Embryonic facial prominence (tissue), 1 donor: ENCODE results near the gene GNPDA2.
A peak's percentile ranks its signal among the peaks of the same experiment; 100 is the strongest.

Source experiments
- DNase-seq: peaks from one replicate; pipeline ENCODE4 v3.0.0-alpha.2; 2016; ENCODE audit errors: extremely low spot score

GNPDA2 gene

DNA sequence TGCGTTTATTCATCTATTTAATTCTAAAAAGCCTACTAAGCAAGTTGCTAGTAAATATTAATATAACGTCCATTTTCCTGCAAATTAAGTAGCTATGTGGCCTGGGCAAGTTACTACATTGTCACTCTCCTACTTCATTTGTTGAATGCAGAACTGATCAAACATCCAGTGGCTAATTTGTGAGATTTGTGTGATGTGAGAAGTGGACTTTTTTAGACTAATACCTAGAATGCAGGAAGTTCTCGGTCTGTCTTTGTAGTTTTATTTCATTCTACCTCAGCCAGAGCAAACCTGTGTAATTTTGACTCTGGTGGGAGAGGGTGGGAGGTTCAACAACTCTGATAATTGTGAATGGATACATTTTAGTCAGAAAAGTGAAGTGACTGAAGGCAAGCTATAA lies 47.3 kb downstream of the GNPDA2 start:
- no peak for DNase-seq

DNA sequence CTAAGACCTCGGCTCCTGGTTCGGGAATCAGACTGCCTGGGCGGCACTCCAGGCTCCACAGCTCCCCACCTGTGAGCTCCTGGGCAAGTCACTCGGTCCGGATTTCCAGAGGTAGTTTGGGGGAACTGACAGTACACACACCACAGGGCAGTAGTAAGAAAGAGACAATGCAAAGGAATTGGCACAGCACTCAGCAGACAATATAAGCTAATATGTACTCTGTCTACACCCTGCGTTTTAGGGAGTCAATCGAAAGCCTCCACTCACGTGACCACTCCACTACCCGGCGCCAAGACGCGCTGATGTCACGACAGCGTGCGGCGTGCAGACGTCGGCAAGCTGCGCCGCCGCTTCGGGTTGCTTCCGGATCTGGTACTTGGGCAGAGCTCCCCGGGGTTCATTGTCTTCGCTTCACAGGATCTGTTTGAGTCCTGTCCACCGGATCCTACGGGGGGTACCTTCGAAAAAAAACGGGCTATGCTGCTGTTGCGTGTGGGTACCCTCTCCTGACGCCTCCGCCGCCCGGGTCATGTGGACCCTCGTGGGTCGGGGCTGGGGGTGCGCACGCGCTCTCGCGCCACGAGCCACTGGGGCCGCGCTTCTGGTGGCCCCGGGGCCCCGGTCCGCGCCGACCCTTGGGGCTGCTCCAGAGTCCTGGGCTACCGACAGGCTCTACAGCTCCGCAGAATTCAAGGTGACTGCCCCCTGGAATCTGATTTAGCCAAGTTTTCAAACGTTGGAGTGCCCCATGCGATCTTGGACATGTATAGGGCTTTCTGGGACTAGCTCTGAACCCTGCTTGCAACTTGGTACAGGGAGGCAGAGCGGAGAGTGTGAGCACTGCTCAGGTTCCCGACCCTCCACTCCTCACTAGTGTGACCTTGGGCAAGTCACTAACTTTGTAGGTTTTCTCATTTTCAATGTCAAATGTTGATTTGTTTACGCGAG lies 48.0 kb downstream of the GNPDA2 start, which contains the start of gene GUF1:
GUF1 (plus strand) TSS at position 327 of the 948 bp plus-strand sequence; CDS start at position 530, 203 bp downstream.
- DNase-seq, result peak; percentile 80

DNA sequence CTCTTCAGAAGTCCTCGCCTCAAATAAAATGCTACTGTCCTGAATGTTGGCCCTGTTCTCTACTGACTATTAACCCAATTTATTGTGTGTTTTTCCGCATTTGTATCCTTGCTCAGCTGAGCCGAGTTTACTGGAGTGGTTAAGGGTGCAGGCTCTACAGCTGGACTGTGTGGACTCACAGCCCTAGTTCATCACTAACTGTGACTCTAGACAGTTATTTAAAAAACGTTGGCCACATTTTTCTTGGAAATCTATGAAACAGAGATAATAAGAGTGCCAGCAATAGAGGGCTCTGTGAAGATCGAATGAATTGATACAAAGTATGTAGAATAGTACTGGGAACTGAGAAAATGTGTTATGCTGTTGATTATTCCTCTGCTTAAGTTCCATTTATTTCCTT lies 51.0 kb downstream of the GNPDA2 start:
- no peak for DNase-seq

DNA sequence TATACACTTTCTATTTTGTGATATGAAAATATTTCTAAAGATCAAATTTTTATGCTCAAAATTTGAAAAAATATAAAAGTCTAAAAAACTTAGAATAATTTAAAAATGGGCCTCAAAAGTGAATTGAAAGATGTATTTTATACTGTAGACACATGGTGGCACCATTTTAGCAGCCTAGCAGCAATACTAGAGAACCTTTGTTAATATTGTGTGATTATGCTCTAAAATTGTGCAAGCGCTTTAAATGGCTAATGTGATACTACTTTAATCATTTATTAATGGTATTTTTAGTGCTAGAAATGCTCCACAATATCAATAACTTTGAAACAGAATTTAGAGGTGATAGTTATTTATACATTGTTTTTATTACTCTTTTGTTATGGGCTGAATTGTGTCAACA lies 51.9 kb downstream of the GNPDA2 start:
- no peak for DNase-seq

DNA sequence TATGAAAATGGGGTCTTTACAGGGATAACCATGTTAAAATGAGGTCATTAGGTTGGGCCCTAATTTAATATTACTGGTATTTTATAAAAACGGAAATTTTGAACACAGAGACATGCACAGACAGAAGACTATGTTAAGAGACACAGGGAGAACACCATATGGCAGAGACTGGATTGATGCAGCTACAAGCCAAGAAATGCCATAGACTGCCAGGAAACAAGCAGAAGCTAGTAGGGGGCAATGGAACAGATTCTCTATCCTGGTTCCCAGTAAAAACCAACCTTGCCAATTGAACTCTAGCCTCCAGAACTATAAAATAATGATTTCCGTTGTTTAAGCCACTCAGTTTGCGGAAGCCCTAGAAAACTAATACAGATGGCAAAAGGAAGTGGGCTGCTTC lies 54.7 kb downstream of the GNPDA2 start:
- DNase-seq, result no peak

DNA sequence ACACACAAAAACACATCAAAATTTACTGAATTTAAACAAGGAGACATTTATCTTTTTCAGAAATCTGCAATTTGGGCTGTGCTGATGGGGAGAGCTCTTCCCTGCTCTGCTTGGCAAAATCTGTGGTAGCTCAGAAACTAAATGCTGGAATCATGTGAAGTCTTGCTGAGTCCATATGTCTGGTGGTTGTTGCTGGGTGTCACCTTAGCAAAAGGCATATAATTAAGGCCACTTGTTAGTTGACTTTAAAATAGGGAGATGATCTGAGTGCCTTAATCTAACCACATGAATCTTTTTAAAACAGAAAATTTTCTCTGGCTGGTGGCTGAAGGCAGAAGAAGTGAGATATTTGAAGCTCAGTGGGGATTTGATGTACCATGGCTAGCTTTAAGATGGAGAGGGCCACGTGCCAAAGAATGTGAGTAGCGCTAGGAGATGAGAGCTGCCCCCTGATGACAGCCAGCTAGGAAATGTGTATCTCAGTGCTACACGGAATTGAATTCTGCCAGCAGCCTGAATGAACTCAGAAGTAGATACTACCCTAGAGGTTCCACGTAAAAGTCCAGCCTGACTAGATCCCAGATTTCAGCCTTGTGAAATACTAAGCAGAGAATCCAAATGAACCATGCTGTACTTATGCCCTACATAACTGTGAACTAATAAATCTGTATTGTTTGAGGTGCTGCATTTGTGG lies 55.7 kb downstream of the GNPDA2 start:
- DNase-seq, result no peak

DNA sequence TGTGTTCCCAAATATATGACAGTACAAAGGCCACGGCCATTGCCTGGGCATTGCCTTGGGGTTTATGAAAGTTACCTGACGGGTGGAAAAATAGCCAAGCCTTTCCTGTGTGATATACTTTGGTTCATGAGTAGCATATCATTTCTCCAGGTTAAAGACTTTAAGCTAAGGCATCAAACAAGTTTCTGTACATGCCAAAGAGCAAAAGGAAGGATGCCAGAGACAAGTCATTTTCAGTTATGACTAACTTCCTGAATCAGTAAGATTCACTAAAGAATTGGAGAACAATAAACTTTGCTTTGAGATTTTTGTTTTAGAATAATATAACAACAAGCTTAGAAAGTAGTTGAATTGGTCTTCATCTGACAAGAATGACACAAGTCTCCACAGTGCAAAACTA lies 57.8 kb downstream of the GNPDA2 start:
- no peak for DNase-seq

DNA sequence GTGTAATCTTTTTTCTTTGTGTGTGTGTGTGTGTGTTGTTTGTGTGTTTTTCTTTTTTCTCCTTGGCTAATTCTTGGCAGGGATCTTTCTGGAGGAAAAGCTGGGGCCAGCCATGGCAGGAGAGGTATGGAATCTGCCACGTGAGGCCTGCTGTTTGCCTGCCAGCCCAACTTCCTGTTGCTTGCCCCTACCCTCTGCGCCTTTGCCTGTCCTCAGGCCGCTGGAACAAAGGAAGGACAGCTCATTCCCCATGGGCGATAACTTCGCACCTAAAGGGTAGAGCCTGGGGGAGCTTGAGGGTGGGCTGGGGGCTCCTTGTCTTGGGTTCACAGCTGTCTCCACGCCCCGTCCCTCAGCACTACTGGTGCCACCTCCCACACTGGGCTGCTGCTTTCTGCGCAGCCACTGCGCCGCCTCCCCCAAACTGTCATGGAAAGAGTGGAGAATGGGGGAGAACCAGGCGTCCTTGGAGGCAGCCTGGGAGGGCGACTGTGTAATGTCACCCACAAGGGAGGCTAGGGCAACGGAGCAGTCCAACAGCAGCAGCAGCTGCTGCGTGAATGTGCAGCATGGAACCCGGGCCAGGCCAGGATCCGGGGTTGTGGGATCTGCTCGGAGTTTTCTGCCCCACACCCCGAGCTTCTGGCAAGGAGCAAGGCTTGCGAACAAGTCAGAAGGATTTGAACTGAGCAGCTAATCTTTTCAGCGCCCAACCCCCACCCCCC lies 62.7 kb downstream of the GNPDA2 start:
- no peak for DNase-seq

DNA sequence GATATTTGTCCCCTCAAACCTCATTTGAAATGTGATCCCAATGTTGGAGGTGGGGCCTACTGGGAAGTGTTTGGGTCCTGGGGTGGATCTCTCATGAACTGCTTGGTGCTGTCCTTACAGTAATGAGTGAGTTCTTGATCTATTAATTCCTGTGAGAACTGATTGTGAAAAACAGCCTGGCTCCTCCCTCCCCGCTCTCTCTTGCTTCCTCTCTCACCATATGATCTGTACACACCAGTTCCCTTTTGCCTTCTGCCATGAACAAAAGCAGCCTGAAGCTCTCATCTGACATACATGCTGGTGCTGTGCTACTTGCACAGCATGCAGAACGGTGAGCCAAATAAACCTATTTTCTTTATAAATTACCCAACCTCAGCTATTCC lies 63.7 kb downstream of the GNPDA2 start:
- no peak for DNase-seq

DNA sequence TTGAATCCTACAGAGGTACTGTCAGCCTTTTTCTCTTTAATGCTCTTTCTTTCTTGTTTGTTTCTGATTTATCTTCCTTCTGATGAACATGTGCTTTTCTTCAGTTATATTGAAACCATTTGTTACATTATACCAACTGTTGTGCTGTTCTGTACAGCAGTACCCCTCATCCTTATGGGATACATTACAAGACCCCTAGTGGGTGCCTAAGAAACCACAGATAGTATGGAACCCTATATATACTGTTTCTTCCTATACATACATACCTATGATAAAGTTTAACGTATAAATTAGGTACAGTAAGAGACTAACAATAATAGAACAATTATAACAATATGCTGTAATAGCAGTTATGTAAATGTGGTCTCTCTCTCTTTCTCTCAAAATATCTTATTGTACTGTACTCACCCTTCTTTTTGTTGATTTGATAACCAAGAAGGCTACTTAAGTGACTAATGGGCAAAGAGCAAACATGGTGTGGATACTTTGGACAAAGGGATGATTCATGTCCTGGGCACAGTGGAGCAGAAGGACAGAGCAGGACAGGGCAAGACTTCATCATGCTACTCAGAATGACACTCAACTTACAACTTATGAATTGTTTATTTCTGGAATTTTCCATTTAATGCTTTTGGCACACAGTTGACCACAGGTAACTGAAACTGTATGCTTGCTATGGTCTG lies 64.3 kb downstream of the GNPDA2 start:
- no peak for DNase-seq

DNA sequence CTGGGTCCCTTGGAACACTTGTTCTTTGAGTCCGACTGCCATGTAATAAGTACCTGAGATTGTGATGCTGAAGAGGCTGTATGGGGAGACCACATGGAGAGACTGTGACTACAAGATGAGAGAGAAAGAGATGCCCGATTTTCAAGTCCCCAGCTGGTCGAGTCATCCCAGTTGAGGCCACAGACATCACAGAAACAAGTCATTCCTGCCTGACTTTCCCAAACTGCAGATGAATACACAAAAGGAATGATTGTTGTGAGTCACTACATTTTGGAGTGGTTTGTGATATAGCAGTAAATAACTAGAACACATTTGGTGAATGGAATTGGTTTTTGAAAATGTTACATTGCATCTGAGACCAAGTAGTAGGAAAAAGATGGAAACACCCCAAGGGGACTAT lies 66.0 kb downstream of the GNPDA2 start:
- DNase-seq, result no peak

DNA sequence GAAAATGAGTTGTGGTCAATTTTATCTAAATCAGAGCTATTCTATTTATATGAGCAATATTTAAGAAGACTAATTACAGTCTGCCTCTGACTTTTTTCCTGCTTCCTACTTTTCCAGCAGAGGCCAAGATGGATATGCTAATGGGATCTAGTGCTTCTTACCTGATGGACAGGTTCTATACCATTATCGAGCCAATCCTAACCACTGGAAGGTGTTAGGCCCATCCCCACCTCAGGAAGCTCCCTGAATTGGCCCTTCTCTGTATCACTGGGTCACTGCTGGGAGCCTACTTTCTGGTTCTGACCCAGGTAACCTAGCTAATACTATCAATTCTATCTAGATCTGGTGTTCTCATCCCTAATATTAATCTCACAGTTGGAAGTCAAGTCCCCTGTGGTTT lies 74.4 kb downstream of the GNPDA2 start:
- DNase-seq, result no peak
